Measurements from ENCODE around the gene MAML1. TPM values are rescaled to one million over a fixed set of nuclear protein-coding genes. Genes with fewer than 3 reads are reported as not detected.
A peak's percentile ranks its signal among the peaks of the same experiment; 100 is the strongest.

Gene MAML1
- total RNA-seq, 1 donor from 2014 or later, result 26.0 TPM

DNA sequence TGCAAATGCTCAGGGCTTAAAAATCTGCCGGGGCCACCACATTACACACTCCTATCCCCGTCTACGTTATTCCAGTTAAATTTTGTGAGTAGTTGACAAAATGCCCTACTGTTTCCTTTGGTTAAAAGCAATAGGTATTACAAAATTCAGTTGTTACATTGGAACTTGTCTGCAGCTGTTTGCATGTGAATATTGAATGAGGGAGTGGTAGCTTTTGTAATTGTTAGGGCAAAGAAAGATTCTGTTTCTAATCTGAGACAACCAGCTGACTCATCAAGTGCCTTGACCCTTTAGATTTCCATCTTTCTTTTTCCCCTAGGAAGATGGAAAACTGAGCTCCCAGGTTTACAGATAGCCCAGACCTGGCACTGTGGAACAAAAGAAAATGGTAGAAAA is 30.2 kb downstream of the MAML1 start:
- H3K9me3 Mint-ChIP-seq (ENCODE audit: unreplicated experiment), result no peaks in the 10 kb centered on the region
- peak overlapping the region; percentile 3 for H3K9ac ChIP-seq (ENCODE audit: low read length)
- H3K27me3 Mint-ChIP-seq (ENCODE audit: low read depth, unreplicated experiment), result no peaks in the 10 kb centered on the region
- H3K79me2 ChIP-seq (ENCODE audit: insufficient read depth, low read length), result peaks cover 72% of the 10 kb centered on the region
- peaks cover 70% of the 10 kb centered on the region for H3K4me1 Mint-ChIP-seq (ENCODE audit: low read depth, unreplicated experiment)
- H3K36me3 ChIP-seq (ENCODE audit: insufficient read depth, low read length), result no peaks in the 10 kb centered on the region
- H3K27ac Mint-ChIP-seq (ENCODE audit: unreplicated experiment), result peak overlapping the region; percentile 94
- H3K4me1 ChIP-seq (ENCODE audit: insufficient read depth, low read length), result peaks cover 56% of the 10 kb centered on the region
- FAIRE-seq (no peak), DNase-seq (ENCODE audit: low read depth) (peak; percentile 51)
- H3K36me3 Mint-ChIP-seq (ENCODE audit: low read depth, unreplicated experiment), result peaks cover 7% of the 10 kb centered on the region
- TF ChIP-seq CTCF (IDR thresholded peaks at IDR 0.05; ENCODE audit: insufficient read depth, low read depth, low read length) (no peak), EZH2 (IDR thresholded peaks at IDR 0.05; ENCODE audit: insufficient read depth, low read length) (no peak)
- no peaks in the 10 kb centered on the region for H3K9me3 ChIP-seq (ENCODE audit: insufficient read depth, low read depth, low read length)
- no peaks in the 10 kb centered on the region for H3K27me3 ChIP-seq (ENCODE audit: insufficient read depth, low read length)
- H3K4me3 Mint-ChIP-seq (ENCODE audit: unreplicated experiment), result peak overlapping the region; percentile 21
- H3K4me2 ChIP-seq (ENCODE audit: low read length), result peak overlapping the region; percentile 57
- no peak overlapping the region for H3K4me3 ChIP-seq (ENCODE audit: insufficient read depth, low read depth, low read length)
- no peak overlapping the region for H2AFZ ChIP-seq (ENCODE audit: low read depth, low read length)
- peak overlapping the region; percentile 30 for H3K27ac ChIP-seq (ENCODE audit: low read depth, low read length)
- H4K20me1 ChIP-seq (ENCODE audit: insufficient read depth, low read length), result peaks cover 49% of the 10 kb centered on the region

DNA sequence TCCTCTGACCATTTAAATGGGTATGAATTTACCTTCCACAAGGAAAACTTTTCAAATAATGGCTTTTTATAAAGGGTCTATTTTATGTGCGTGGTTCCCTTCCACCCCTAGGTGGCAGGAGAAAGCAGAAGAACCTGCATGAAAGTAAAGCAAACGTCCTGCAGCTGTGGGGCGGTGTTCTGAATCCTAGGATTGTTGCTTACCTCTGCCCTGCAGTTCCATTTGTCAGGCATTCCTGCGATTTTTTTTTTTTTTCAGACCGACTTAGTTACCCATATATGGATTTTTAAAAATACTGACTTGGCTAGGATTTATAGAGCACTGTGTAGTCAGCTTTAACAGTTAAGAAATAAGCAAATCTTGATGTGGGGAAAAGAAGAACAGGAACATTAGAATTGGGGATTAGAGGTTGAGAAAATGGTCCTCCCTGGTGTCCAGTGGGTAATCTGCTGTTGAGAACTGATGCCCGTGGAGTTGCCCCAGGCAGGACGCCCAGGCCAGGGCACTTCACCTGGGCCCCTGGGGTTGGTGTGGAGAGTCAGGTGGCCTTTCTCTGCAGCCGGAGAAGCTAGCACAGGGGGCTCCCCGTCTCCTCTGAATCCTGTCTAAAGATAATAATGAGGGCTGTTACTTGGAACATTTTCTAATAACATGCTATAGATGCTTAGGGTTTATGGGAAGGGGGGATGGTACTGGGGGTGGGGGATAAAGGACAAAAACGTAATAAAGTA is 30.8 kb downstream of the MAML1 start:
- peak overlapping the region; percentile 30 for H3K27ac ChIP-seq (ENCODE audit: low read depth, low read length)
- H3K27ac Mint-ChIP-seq (ENCODE audit: unreplicated experiment), result peak overlapping the region; percentile 94
- no peak overlapping the region for H3K4me3 ChIP-seq (ENCODE audit: insufficient read depth, low read depth, low read length)
- no peak overlapping the region for H2AFZ ChIP-seq (ENCODE audit: low read depth, low read length)
- peaks cover 7% of the 10 kb centered on the region for H3K36me3 Mint-ChIP-seq (ENCODE audit: low read depth, unreplicated experiment)
- H3K9me3 Mint-ChIP-seq (ENCODE audit: unreplicated experiment), result no peaks in the 10 kb centered on the region
- H3K4me3 Mint-ChIP-seq (ENCODE audit: unreplicated experiment), result peak overlapping the region; percentile 18
- TF ChIP-seq EZH2 (IDR thresholded peaks at IDR 0.05; ENCODE audit: insufficient read depth, low read length) (no peak), CTCF (IDR thresholded peaks at IDR 0.05; ENCODE audit: insufficient read depth, low read depth, low read length) (peak; percentile 96)
- H3K4me1 Mint-ChIP-seq (ENCODE audit: low read depth, unreplicated experiment), result peaks cover 76% of the 10 kb centered on the region
- peaks cover 48% of the 10 kb centered on the region for H4K20me1 ChIP-seq (ENCODE audit: insufficient read depth, low read length)
- DNase-seq (ENCODE audit: low read depth), result peak; percentile 87
- H3K9me3 ChIP-seq (ENCODE audit: insufficient read depth, low read depth, low read length), result no peaks in the 10 kb centered on the region
- peaks cover 72% of the 10 kb centered on the region for H3K79me2 ChIP-seq (ENCODE audit: insufficient read depth, low read length)
- peaks cover 56% of the 10 kb centered on the region for H3K4me1 ChIP-seq (ENCODE audit: insufficient read depth, low read length)
- H3K36me3 ChIP-seq (ENCODE audit: insufficient read depth, low read length), result no peaks in the 10 kb centered on the region
- no peaks in the 10 kb centered on the region for H3K27me3 ChIP-seq (ENCODE audit: insufficient read depth, low read length)
- FAIRE-seq, result no peak
- peak overlapping the region; percentile 57 for H3K4me2 ChIP-seq (ENCODE audit: low read length)
- peak overlapping the region; percentile 24 for H3K9ac ChIP-seq (ENCODE audit: low read length)
- no peaks in the 10 kb centered on the region for H3K27me3 Mint-ChIP-seq (ENCODE audit: low read depth, unreplicated experiment)

DNA sequence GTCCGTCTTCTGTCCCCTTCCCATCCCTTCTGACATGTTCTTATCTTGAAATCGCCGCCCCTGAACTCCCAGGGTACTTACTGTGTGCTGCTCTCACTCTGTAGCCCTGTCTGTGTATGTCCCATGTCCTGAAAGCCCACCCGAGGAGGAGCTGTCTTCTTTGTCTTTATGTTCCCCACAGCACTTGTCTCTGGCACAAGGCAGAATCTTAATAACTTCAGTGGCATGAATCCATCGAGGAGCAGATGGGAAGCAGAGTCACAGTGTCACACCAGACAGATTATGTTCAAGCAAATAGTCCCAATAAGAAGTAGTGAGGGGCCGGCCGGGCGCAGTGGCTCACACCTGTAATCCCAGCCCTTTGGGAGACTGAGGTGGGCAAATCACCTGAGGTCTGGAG is 31.4 kb downstream of the MAML1 start:
- no peak for TF ChIP-seq CTCF (IDR thresholded peaks at IDR 0.05; ENCODE audit: insufficient read depth, low read depth, low read length)
- H3K4me1 ChIP-seq (ENCODE audit: insufficient read depth, low read length), result peaks cover 60% of the 10 kb centered on the region
- peaks cover 72% of the 10 kb centered on the region for H3K79me2 ChIP-seq (ENCODE audit: insufficient read depth, low read length)
- peak overlapping the region; percentile 24 for H3K9ac ChIP-seq (ENCODE audit: low read length)
- H4K20me1 ChIP-seq (ENCODE audit: insufficient read depth, low read length), result peaks cover 50% of the 10 kb centered on the region
- FAIRE-seq, result no peak
- Mint-ChIP-seq H3K4me1 (ENCODE audit: low read depth, unreplicated experiment) (peaks cover 79% of the 10 kb centered on the region), H3K9me3 (ENCODE audit: unreplicated experiment) (no peaks in the 10 kb centered on the region), H3K36me3 (ENCODE audit: low read depth, unreplicated experiment) (peaks cover 7% of the 10 kb centered on the region), H3K27ac (ENCODE audit: unreplicated experiment) (peak overlapping the region; percentile 94), H3K27me3 (ENCODE audit: low read depth, unreplicated experiment) (no peaks in the 10 kb centered on the region), H3K4me3 (ENCODE audit: unreplicated experiment) (no peak overlapping the region)
- peak overlapping the region; percentile 57 for H3K4me2 ChIP-seq (ENCODE audit: low read length)
- no peak for DNase-seq (ENCODE audit: low read depth)
- H3K27me3 ChIP-seq (ENCODE audit: insufficient read depth, low read length), result no peaks in the 10 kb centered on the region
- peaks cover 3% of the 10 kb centered on the region for H3K36me3 ChIP-seq (ENCODE audit: insufficient read depth, low read length)
- peak overlapping the region; percentile 13 for H3K27ac ChIP-seq (ENCODE audit: low read depth, low read length)
- no peak overlapping the region for H3K4me3 ChIP-seq (ENCODE audit: insufficient read depth, low read depth, low read length)
- H3K9me3 ChIP-seq (ENCODE audit: insufficient read depth, low read depth, low read length), result no peaks in the 10 kb centered on the region
- no peak overlapping the region for H2AFZ ChIP-seq (ENCODE audit: low read depth, low read length)

Data from astrocyte (in vitro differentiated cells and primary cell).